GM19395 (cell line): ENCODE measurements around the gene ADAD1.
A peak's percentile ranks its signal among the peaks of the same experiment; 100 is the strongest.
"Not testable (repeated sequence)": the region's sequence is repeated elsewhere in the genome, so short reads cannot be mapped to it uniquely, and the experiment has no call there.

ENCODE experiments used
- ATAC-seq: cut with Tn5 transposase; IDR thresholded peaks from one replicate; pipeline ENCODE4 v1.9.1; 2021; ENCODE audit warnings: mild to moderate bottlenecking, moderate library complexity; ENCODE audit not compliant: unreplicated experiment

Gene ADAD1

GRCh38 chr4:122378711-122379110 lies at the start of gene ADAD1:
Gene ADAD1 (plus strand): TSS chr4:122379011. CDS start chr4:122380070, 1,059 bp downstream.
- ATAC-seq, result no peak

GRCh38 chr4:122329876-122330565 lies 48.8 kb upstream of the ADAD1 start:
- no peak for ATAC-seq

GRCh38 chr4:122331195-122331594 lies 47.6 kb upstream of the ADAD1 start:
- no peak for ATAC-seq

- no peak for ATAC-seq
Measured at GRCh38 chr4:122334828-122335227, 44.0 kb upstream of the ADAD1 start.

- ATAC-seq, result no peak
Measured at GRCh38 chr4:122341886-122342285, 36.9 kb upstream of the ADAD1 start.

GRCh38 chr4:122346036-122346435 lies 32.8 kb upstream of the ADAD1 start:
- no peak for ATAC-seq

- ATAC-seq, result no peak
Measured at GRCh38 chr4:122346503-122346902, 32.3 kb upstream of the ADAD1 start.

- no peak for ATAC-seq
Measured at GRCh38 chr4:122356317-122356808, 22.4 kb upstream of the ADAD1 start.

- no peak for ATAC-seq
Measured at GRCh38 chr4:122360754-122361153, 18.1 kb upstream of the ADAD1 start.

- no peak for ATAC-seq
Measured at GRCh38 chr4:122364700-122365404, 14.0 kb upstream of the ADAD1 start.

GRCh38 chr4:122368786-122369185 lies 10.0 kb upstream of the ADAD1 start:
- ATAC-seq, result not testable (repeated sequence)

GRCh38 chr4:122377352-122377751 lies 1.5 kb upstream of the ADAD1 start:
- ATAC-seq, result no peak

- ATAC-seq, result no peak
Measured at GRCh38 chr4:122379239-122379638, 428 bp downstream of the ADAD1 start.

- no peak for ATAC-seq
Measured at GRCh38 chr4:122383341-122383740, 4.5 kb downstream of the ADAD1 start.

- no peak for ATAC-seq
Measured at GRCh38 chr4:122384245-122384644, 5.4 kb downstream of the ADAD1 start.

GRCh38 chr4:122393276-122393675 lies 14.5 kb downstream of the ADAD1 start:
- ATAC-seq, result no peak

- no peak for ATAC-seq
Measured at GRCh38 chr4:122403861-122404260, 25.1 kb downstream of the ADAD1 start.

- peak; percentile 80 for ATAC-seq
Measured at GRCh38 chr4:122412547-122412946, 33.7 kb downstream of the ADAD1 start.

- ATAC-seq, result no peak
Measured at GRCh38 chr4:122423246-122423645, 44.4 kb downstream of the ADAD1 start.

GRCh38 chr4:122431351-122431750 lies 52.5 kb downstream of the ADAD1 start:
- no peak for ATAC-seq

- ATAC-seq, result no peak
Measured at GRCh38 chr4:122434285-122434684, 55.5 kb downstream of the ADAD1 start.

GRCh38 chr4:122450847-122451246 lies 72.0 kb downstream of the ADAD1 start:
- no peak for ATAC-seq
